SK-N-SH (cell line): Measurements from ENCODE around the gene FCER1G. TPM values are rescaled to one million over a fixed set of nuclear protein-coding genes. Genes with fewer than 3 reads are reported as not detected.

ENCODE experiments used
- CTCF ChIA-PET: fragments of 300-600, 350-600 bp; formaldehyde crosslinking; extraction: SDS; loops from one replicate; lab custom pipeline; 2021; lab: Yijun Ruan, JAX
- POLR2A ChIA-PET: fragments of 350-600 bp; sonication (Branson Sonifier 250); formaldehyde crosslinking; extraction: SDS; loops from one replicate; lab custom pipeline; 2020; ENCODE audit warnings: antibody characterized with exemption, inconsistent platforms; lab: Yijun Ruan, JAX
- DNase-seq: peaks from one replicate; pipeline ENCODE4 v3.0.0; 2012
- H2AFZ ChIP-seq: fragments of 200-600 bp; sonication (generic); 2 replicates; pipeline ENCODE4 v1.8.1; 2016; ENCODE audit warnings: antibody characterized with exemption, mild to moderate bottlenecking, low read depth
- H3F3A ChIP-seq: fragments of 200-600 bp; sonication (generic); replicated peaks from 2 replicates; pipeline ENCODE3; 2016; ENCODE audit warnings: antibody characterized with exemption, mild to moderate bottlenecking; ENCODE audit not compliant: insufficient read depth
- H3K27ac ChIP-seq, 2 experiments: fragments of 200-500 bp in 1 of 2; fragments of 200-600 bp in 1 of 2; sonication (Bioruptor generic) in 1 of 2; sonication (generic), shearing (Covaris generic) in 1 of 2; 2 replicates each; pipeline versions ENCODE4 v1.5.1 to v1.6.1; 2014 to 2016; ENCODE audit warnings: low read depth in 2 of 2, inconsistent platforms in 1 of 2, low read length in 1 of 2, mild to moderate bottlenecking in 1 of 2, mixed read lengths in 1 of 2
- H3K27me3 ChIP-seq: fragments of 200-600 bp; sonication (generic), shearing (Covaris generic); 2 replicates; pipeline ENCODE4 v1.6.1; 2016; ENCODE audit warnings: mixed run types; ENCODE audit not compliant: insufficient read depth
- H3K36me3 ChIP-seq, 2 experiments: fragments of 200-500 bp in 1 of 2; fragments of 200-600 bp in 1 of 2; sonication (Bioruptor generic) in 1 of 2; sonication (generic) in 1 of 2; replicated peaks in 1 of 2; 2 replicates each; pipeline versions ENCODE3 to v1.5.1; 2014 to 2016; ENCODE audit warnings: low read length in 1 of 2, mild to moderate bottlenecking in 1 of 2; ENCODE audit not compliant: insufficient read depth in 2 of 2, control insufficient read depth in 1 of 2
- H3K4me1 ChIP-seq, 2 experiments: fragments of 200-500 bp in 1 of 2; fragments of 200-600 bp in 1 of 2; sonication (Bioruptor generic) in 1 of 2; sonication (generic), shearing (Covaris generic) in 1 of 2; 2 replicates each; pipeline versions ENCODE4 v1.5.1 to v1.6.1; 2014 to 2016; ENCODE audit warnings: low read depth in 1 of 2, low read length in 1 of 2, mixed run types in 1 of 2; ENCODE audit not compliant: insufficient read depth in 2 of 2, control insufficient read depth in 1 of 2
- H3K4me2 ChIP-seq: fragments of 200-600 bp; sonication (generic), shearing (Covaris generic); 2 replicates; pipeline ENCODE4 v1.6.1; 2017; ENCODE audit warnings: mixed run types
- H3K4me3 ChIP-seq, 2 experiments: fragments of 200-500 bp in 1 of 2; fragments of 200-600 bp in 1 of 2; sonication (Bioruptor generic) in 1 of 2; sonication (generic), shearing (Covaris generic) in 1 of 2; 2 replicates each; pipeline versions ENCODE4 v1.5.1 to v1.8.1; 2014 to 2016; ENCODE audit warnings: low read depth in 2 of 2, inconsistent platforms in 1 of 2, low read length in 1 of 2, mild to moderate bottlenecking in 1 of 2, mixed read lengths in 1 of 2, moderate library complexity in 1 of 2
- H3K79me2 ChIP-seq: fragments of 200-600 bp; sonication (generic); 2 replicates; pipeline ENCODE4 v1.8.1; 2017; ENCODE audit warnings: mild to moderate bottlenecking; ENCODE audit not compliant: insufficient read depth
- H3K9ac ChIP-seq: fragments of 200-600 bp; sonication (generic); 2 replicates; pipeline ENCODE4 v1.6.1; 2017; ENCODE audit warnings: mixed run types
- H3K9me2 ChIP-seq: fragments of 200-600 bp; sonication (generic); 2 replicates; pipeline ENCODE4 v1.6.1; 2017; ENCODE audit warnings: mixed run types
- H3K9me3 ChIP-seq: fragments of 200-600 bp; sonication (generic); 2 replicates; pipeline ENCODE4 v1.6.1; 2017; ENCODE audit warnings: mixed run types, mild to moderate bottlenecking, moderate library complexity
- H4K20me1 ChIP-seq: fragments of 200-600 bp; sonication (generic); 2 replicates; pipeline ENCODE4 v1.6.1; 2017; ENCODE audit warnings: mild to moderate bottlenecking, mixed run types; ENCODE audit not compliant: insufficient read depth
- GABPA ChIP-seq: IDR thresholded peaks from 2 replicates; pipeline ENCODE4 v1.4.0; 2012; ENCODE audit warnings: low read depth, mild to moderate bottlenecking
- GATA2 ChIP-seq: sonication (generic); formaldehyde crosslinking; IDR thresholded peaks from 2 replicates; pipeline ENCODE4 v1.5.0; 2020; ENCODE audit warnings: mild to moderate bottlenecking, missing genetic modification reagents
- JUND ChIP-seq: IDR thresholded peaks from 2 replicates; pipeline ENCODE4 v1.4.0; 2012
- NFIC ChIP-seq: IDR thresholded peaks from 2 replicates; pipeline ENCODE4 v1.4.0; 2012; ENCODE audit warnings: borderline replicate concordance
- POLR2AphosphoS5 ChIP-seq: IDR thresholded peaks from 2 replicates; pipeline ENCODE4 v1.6.1; 2012; ENCODE audit warnings: low read depth, low read length
- WGBS: methylation state at CpG from one replicate; pipeline ENCODE4 v1.1.6; 2017; ENCODE audit warnings: low lambda C conversion rate; 5-methylcytosine and 5-hydroxymethylcytosine counted together
- polyA plus RNA-seq, 3 experiments: library from polyadenylated mRNA; depleted of rRNA; stranded (reverse); fragments of >200 nt; gene quantifications; 2 replicates each; pipeline ENCODE4 v1.2.3, GENCODE V29; 2012
- TF ChIP-seq, protein P1 (sequence below): IDR thresholded peaks from 2 replicates; pipeline ENCODE4 v1.4.0; 2012; ENCODE audit warnings: low read depth
- TF ChIP-seq, protein P2 (sequence below): IDR thresholded peaks from 2 replicates; pipeline ENCODE4; 2012
- TF ChIP-seq, protein P3 (sequence below): IDR thresholded peaks from 2 replicates; pipeline ENCODE4 v1.4.0; 2012; ENCODE audit warnings: low read depth, borderline replicate concordance
- TF ChIP-seq, protein P4 (sequence below): fragments of 150-350 bp; IDR thresholded peaks from 2 replicates; pipeline ENCODE4 v1.6.1; 2017; ENCODE audit warnings: antibody characterized with exemption, low read length, low read depth, borderline replicate concordance

FCER1G gene
- polyA plus RNA-seq, 1 of the 3 experiments (the other 2 are of a cell fraction) = 0.61 TPM

DNA sequence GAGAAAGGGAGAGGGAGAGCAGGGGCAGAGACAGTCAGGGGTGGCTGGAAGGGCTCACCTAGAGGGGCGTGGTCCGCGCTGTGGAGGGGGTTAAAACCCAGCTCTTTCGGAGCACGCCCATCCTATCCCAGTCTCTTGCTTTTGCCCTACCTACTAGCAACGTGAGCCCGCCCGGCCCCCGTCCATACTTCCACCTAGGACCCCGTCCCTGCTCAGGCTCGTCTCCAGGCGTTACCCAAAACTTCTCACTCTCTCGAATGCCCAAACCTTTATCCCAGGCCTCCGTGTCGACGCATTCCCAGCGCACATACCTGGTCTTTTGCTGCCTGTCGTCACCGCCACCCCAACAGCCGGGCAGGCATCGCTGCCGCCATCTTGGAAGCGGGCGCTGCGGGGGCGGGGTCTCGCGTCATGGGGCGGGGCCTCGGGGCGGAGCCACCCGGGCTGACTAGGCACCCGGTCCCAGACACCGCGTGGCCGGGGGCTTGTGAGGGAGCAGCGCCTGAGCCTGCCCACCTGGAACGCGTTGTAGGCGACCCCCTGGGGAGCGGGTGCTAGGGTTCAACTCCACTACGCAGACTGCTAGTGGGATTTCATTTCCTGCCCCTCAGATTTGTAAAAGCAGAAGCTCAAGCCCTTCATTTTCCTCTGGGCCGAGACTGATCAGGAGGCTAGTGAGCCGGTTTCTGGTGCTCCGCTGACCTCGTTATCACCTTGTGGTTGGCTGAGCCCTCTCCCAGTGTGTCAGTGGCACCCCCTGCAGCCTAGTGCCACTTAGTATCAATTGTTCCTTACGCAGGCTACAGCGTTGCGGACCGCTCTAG, 37.8 kb upstream of the FCER1G start, which contains the start of gene B4GALT3 (continued):
- TF ChIP-seq POLR2AphosphoS5 (peak; percentile 87), GABPA (no peak)
- TF ChIP-seq, protein P1, sequence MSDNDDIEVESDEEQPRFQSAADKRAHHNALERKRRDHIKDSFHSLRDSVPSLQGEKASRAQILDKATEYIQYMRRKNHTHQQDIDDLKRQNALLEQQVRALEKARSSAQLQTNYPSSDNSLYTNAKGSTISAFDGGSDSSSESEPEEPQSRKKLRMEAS = peak; percentile 92
- TF ChIP-seq, protein P2, sequence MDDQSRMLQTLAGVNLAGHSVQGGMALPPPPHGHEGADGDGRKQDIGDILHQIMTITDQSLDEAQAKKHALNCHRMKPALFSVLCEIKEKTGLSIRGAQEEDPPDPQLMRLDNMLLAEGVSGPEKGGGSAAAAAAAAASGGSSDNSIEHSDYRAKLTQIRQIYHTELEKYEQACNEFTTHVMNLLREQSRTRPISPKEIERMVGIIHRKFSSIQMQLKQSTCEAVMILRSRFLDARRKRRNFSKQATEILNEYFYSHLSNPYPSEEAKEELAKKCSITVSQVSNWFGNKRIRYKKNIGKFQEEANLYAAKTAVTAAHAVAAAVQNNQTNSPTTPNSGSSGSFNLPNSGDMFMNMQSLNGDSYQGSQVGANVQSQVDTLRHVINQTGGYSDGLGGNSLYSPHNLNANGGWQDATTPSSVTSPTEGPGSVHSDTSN = no peak
- TF ChIP-seq, protein P3, sequence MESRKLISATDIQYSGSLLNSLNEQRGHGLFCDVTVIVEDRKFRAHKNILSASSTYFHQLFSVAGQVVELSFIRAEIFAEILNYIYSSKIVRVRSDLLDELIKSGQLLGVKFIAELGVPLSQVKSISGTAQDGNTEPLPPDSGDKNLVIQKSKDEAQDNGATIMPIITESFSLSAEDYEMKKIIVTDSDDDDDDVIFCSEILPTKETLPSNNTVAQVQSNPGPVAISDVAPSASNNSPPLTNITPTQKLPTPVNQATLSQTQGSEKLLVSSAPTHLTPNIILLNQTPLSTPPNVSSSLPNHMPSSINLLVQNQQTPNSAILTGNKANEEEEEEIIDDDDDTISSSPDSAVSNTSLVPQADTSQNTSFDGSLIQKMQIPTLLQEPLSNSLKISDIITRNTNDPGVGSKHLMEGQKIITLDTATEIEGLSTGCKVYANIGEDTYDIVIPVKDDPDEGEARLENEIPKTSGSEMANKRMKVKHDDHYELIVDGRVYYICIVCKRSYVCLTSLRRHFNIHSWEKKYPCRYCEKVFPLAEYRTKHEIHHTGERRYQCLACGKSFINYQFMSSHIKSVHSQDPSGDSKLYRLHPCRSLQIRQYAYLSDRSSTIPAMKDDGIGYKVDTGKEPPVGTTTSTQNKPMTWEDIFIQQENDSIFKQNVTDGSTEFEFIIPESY = no peak
- TF ChIP-seq, protein P4, sequence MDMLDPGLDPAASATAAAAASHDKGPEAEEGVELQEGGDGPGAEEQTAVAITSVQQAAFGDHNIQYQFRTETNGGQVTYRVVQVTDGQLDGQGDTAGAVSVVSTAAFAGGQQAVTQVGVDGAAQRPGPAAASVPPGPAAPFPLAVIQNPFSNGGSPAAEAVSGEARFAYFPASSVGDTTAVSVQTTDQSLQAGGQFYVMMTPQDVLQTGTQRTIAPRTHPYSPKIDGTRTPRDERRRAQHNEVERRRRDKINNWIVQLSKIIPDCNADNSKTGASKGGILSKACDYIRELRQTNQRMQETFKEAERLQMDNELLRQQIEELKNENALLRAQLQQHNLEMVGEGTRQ = no peak
- TF ChIP-seq, all 33 proteins: peak for 9

DNA sequence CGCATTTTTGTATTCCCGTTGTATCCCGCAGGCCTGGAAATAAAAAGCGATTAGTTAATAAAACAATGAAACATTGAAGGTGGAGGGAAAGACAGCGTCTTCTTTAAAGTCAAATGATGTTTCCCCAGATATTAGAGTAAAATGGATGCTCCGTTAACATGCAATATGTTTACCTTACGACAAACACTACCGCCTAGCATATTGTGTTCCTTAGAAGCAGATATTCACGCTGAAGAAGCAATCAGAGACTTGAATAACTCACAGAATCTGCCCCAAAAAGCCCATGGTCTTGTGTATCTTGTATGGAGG, 37.2 kb upstream of the FCER1G start:
- DNase-seq = no peak
- H3K36me3 ChIP-seq = peaks cover 19 to 25% of the 10 kb centered on the region in 2 experiments
- H3K27me3 ChIP-seq = no peaks in the 10 kb centered on the region
- peak overlapping the region; percentile 77; the same call in 1 of the 2 replicates for H3K9ac ChIP-seq
- no peaks in the 10 kb centered on the region for H4K20me1 ChIP-seq
- POLR2A ChIA-PET = no interaction called here
- no peak for TF ChIP-seq JUND
- TF ChIP-seq GATA2 (CRISPR knock-in tag) = no peak; the same call in 1 of the 2 replicates
- no peak for TF ChIP-seq NFIC
- TF ChIP-seq, all 33 proteins: peak for 0
- peaks cover 5% of the 10 kb centered on the region for H3F3A ChIP-seq
- H3K9me3 ChIP-seq = no peaks in the 10 kb centered on the region
- no peaks in the 10 kb centered on the region for H3K9me2 ChIP-seq
- WGBS = 83% methylated on average over 9 of the region's 9 CpGs
- peaks cover 0 to 18% of the 10 kb centered on the region in 2 experiments; a peak in 1 of 4 replicates for H3K4me1 ChIP-seq
- peaks cover 17% of the 10 kb centered on the region for H3K79me2 ChIP-seq
- peak overlapping the region; percentile 98 for H3K4me2 ChIP-seq
- H3K27ac ChIP-seq = peak overlapping the region; percentile 44 to 74; a peak in 3 of 4 replicates
- H3K4me3 ChIP-seq = peak overlapping the region; percentile 73; a peak in 2 of 4 replicates
- H2AFZ ChIP-seq = peak overlapping the region; percentile 87
- CTCF ChIA-PET = interaction anchor here (1.0 to 4.1 kb wide), 3 partner anchors 12 to 16 kb away, joined by 3 to 29 read pairs (median 3); partner anchors contain the start of gene PPOX
